H1 (cell line): Measurements from ENCODE around the gene PTRH1. TPM values are rescaled to one million over a fixed set of nuclear protein-coding genes. Genes with fewer than 3 reads are reported as not detected.
A peak's percentile ranks its signal among the peaks of the same experiment; 100 is the strongest.

Source experiments
- CTCF ChIA-PET: fragments of 300-600 bp; sonication (Branson Sonifier 250); formaldehyde crosslinking; loops from one replicate; lab custom pipeline; 2021; ENCODE audit not compliant: partially characterized antibody; lab: Charles Lee
- POLR2A ChIA-PET: fragments of 300-600 bp; sonication (Branson Sonifier 250); formaldehyde crosslinking; loops from one replicate; lab custom pipeline; 2021; ENCODE audit warnings: inconsistent platforms; ENCODE audit not compliant: partially characterized antibody; lab: Charles Lee
- DNase-seq, 2 experiments: peaks; one replicate each; pipeline versions ENCODE4 v3.0.0 to v3.0.0-alpha.2; 2010 to 2022; ENCODE audit warnings: low spot score in 2 of 2, low read depth in 1 of 2, mixed read lengths in 1 of 2
- FAIRE-seq: peaks from 2 replicates; lab custom pipeline; 2011; peaks lifted over from hg19 to GRCh38; lab: Jason Lieb, UNC
- H2AFZ ChIP-seq: 2 replicates; pipeline ENCODE4 v1.8.1; 2012; ENCODE audit warnings: low read length, inconsistent platforms
- H2AK5ac ChIP-seq: 2 replicates; pipeline ENCODE4 v1.6.1; 2013; ENCODE audit warnings: low read depth, low read length
- H2BK120ac ChIP-seq: replicated peaks from 2 replicates; pipeline ENCODE3; 2013; ENCODE audit warnings: low read depth, low read length, inconsistent platforms
- H2BK12ac ChIP-seq: 2 replicates; pipeline ENCODE4 v1.6.1; 2013; ENCODE audit warnings: low read depth, low read length
- H2BK15ac ChIP-seq: 2 replicates; pipeline ENCODE4 v1.6.1; 2013; ENCODE audit warnings: low read length
- H2BK20ac ChIP-seq: 2 replicates; pipeline ENCODE4 v1.6.1; 2013; ENCODE audit warnings: low read length
- H2BK5ac ChIP-seq: 2 replicates; pipeline ENCODE4 v1.6.1; 2013; ENCODE audit warnings: low read depth, low read length
- H3K14ac ChIP-seq: 2 replicates; pipeline ENCODE4 v1.6.1; 2013; ENCODE audit warnings: inconsistent platforms; ENCODE audit not compliant: insufficient read length
- H3K18ac ChIP-seq: 2 replicates; pipeline ENCODE4 v1.6.1; 2013; ENCODE audit warnings: low read length; ENCODE audit errors: extremely low read depth
- H3K23ac ChIP-seq: 2 replicates; pipeline ENCODE4 v1.6.1; 2013; ENCODE audit warnings: inconsistent platforms; ENCODE audit not compliant: insufficient read length
- H3K23me2 ChIP-seq: 2 replicates; pipeline ENCODE4 v1.6.1; 2013; ENCODE audit warnings: low read depth, low read length
- H3K27ac ChIP-seq: 2 replicates; pipeline ENCODE4 v1.6.1; 2011; ENCODE audit warnings: low read depth, low read length, inconsistent platforms
- H3K27me3 ChIP-seq, 4 experiments: replicated peaks in 1 of 4; 1 replicate in 1 of 4; 2 replicates in 3 of 4; pipeline versions ENCODE4 v1.6.1 to v1.8.1; 2011 to 2013; ENCODE audit warnings: low read length in 3 of 4, mild to moderate bottlenecking in 3 of 4, inconsistent platforms in 2 of 4, mixed read lengths in 2 of 4, moderate library complexity in 1 of 4; ENCODE audit not compliant: control insufficient read depth in 3 of 4, insufficient read depth in 3 of 4; ENCODE audit errors: extremely low read depth in 1 of 4
- H3K36me3 ChIP-seq, 4 experiments: 2 replicates each; pipeline versions ENCODE4 v1.6.1 to v1.8.1; 2011 to 2013; ENCODE audit warnings: mild to moderate bottlenecking in 4 of 4, low read length in 3 of 4, moderate library complexity in 2 of 4, control low read depth in 1 of 4, inconsistent platforms in 1 of 4; ENCODE audit not compliant: insufficient read depth in 4 of 4, control insufficient read depth in 2 of 4
- H3K4ac ChIP-seq: replicated peaks from 2 replicates; pipeline ENCODE3; 2013; ENCODE audit warnings: low read length, low read depth, mixed read lengths, inconsistent platforms; ENCODE audit not compliant: insufficient read length
- H3K4me1 ChIP-seq, 4 experiments: replicated peaks in 1 of 4; 1 replicate in 1 of 4; 2 replicates in 3 of 4; pipeline versions ENCODE4 v1.6.1 to v1.8.1; 2011 to 2013; ENCODE audit warnings: low read length in 3 of 4, inconsistent platforms in 2 of 4, mixed read lengths in 1 of 4; ENCODE audit not compliant: insufficient read depth in 4 of 4, control insufficient read depth in 3 of 4
- H3K4me2 ChIP-seq, 2 experiments: 2 replicates each; pipeline versions ENCODE4 v1.6.1 to v1.8.1; 2011 to 2013; ENCODE audit warnings: low read depth in 2 of 2, low read length in 2 of 2, control low read depth in 1 of 2, inconsistent platforms in 1 of 2, mild to moderate bottlenecking in 1 of 2; ENCODE audit not compliant: insufficient read depth in 1 of 2
- H3K4me3 ChIP-seq, 4 experiments: fragments of 200-600, 300-600 bp in 1 of 4; sonication (generic), shearing (Covaris generic), sonication (Bioruptor Twin) in 1 of 4; 2 replicates each; pipeline versions ENCODE4 v1.5.1 to v1.8.1; 2011 to 2016; ENCODE audit warnings: low read length in 4 of 4, low read depth in 3 of 4, control low read depth in 2 of 4, inconsistent platforms in 2 of 4, mild to moderate bottlenecking in 2 of 4, mixed read lengths in 1 of 4, moderate library complexity in 1 of 4; ENCODE audit not compliant: insufficient read depth in 2 of 4; ENCODE audit errors: extremely low read depth in 1 of 4
- H3K56ac ChIP-seq: replicated peaks from 2 replicates; pipeline ENCODE3; 2013; ENCODE audit warnings: low read depth, mild to moderate bottlenecking, mixed read lengths, low read length, inconsistent platforms; ENCODE audit not compliant: insufficient read length
- H3K79me1 ChIP-seq: 2 replicates; pipeline ENCODE4 v1.6.1; 2013; ENCODE audit warnings: low read depth, low read length, control low read depth
- H3K79me2 ChIP-seq, 2 experiments: 2 replicates each; pipeline versions ENCODE4 v1.6.1 to v1.8.1; 2012 to 2013; ENCODE audit warnings: low read length in 2 of 2, mild to moderate bottlenecking in 2 of 2, inconsistent platforms in 1 of 2; ENCODE audit not compliant: insufficient read depth in 2 of 2, control insufficient read depth in 1 of 2
- H3K9ac ChIP-seq, 4 experiments: replicated peaks in 1 of 4; 1 replicate in 1 of 4; 2 replicates in 3 of 4; pipeline versions ENCODE4 v1.6.1 to v1.8.1; 2011 to 2013; ENCODE audit warnings: low read depth in 3 of 4, low read length in 3 of 4, control low read depth in 2 of 4, mild to moderate bottlenecking in 2 of 4, moderate library complexity in 2 of 4, inconsistent platforms in 1 of 4; ENCODE audit errors: extremely low read depth in 1 of 4
- H3K9me3 ChIP-seq, 2 experiments: 2 replicates each; pipeline versions ENCODE4 v1.6.1 to v1.8.1; 2012 to 2013; ENCODE audit warnings: mild to moderate bottlenecking in 2 of 2, moderate library complexity in 2 of 2, control low read depth in 1 of 2, inconsistent platforms in 1 of 2, low read depth in 1 of 2, low read length in 1 of 2, mixed read lengths in 1 of 2; ENCODE audit not compliant: insufficient read depth in 2 of 2
- H4K20me1 ChIP-seq, 2 experiments: replicated peaks in 1 of 2; 2 replicates each; pipeline versions ENCODE3 to v1.8.1; 2011 to 2013; ENCODE audit warnings: inconsistent platforms in 2 of 2, low read length in 2 of 2, mild to moderate bottlenecking in 1 of 2; ENCODE audit not compliant: insufficient read depth in 2 of 2, control insufficient read depth in 1 of 2
- H4K5ac ChIP-seq: 2 replicates; pipeline ENCODE4 v1.6.1; 2013; ENCODE audit warnings: low read length, low read depth, mixed read lengths, inconsistent platforms; ENCODE audit not compliant: insufficient read length
- H4K8ac ChIP-seq: 2 replicates; pipeline ENCODE4 v1.8.0; 2013; ENCODE audit warnings: mild to moderate bottlenecking, moderate library complexity, low read length, inconsistent platforms; ENCODE audit not compliant: insufficient read depth; ENCODE audit errors: extremely low read depth
- H4K91ac ChIP-seq: replicated peaks from 2 replicates; pipeline ENCODE3; 2013; ENCODE audit warnings: low read length, mixed read lengths, inconsistent platforms; ENCODE audit not compliant: insufficient read length
- KDM1A ChIP-seq: fragments of 200-600, 300-600 bp; sonication (generic); IDR thresholded peaks from 2 replicates; pipeline ENCODE4 v1.7.1; 2016; ENCODE audit warnings: mild to moderate bottlenecking, low read length, borderline replicate concordance
- RBBP5 ChIP-seq: IDR thresholded peaks from 2 replicates; pipeline ENCODE4 v1.7.1; 2012; ENCODE audit warnings: low read depth, mild to moderate bottlenecking, inconsistent platforms, low read length, moderate library complexity, borderline replicate concordance
- WGBS, 2 experiments: shearing (Covaris generic) in 1 of 2; methylation state at CpG; one replicate each; pipeline versions ENCODE4 v1.1.6 to v1.1.7; 2013 to 2015; ENCODE audit warnings: low lambda C conversion rate in 2 of 2, mixed read lengths in 2 of 2, inconsistent platforms in 1 of 2, low coverage in 1 of 2, missing lambda C conversion rate in 1 of 2; ENCODE audit not compliant: insufficient replicate concordance in 2 of 2, insufficient coverage in 1 of 2, insufficient read length in 1 of 2; ENCODE audit errors: extremely low coverage in 1 of 2, missing lambda C conversion rate in 1 of 2; 5-methylcytosine and 5-hydroxymethylcytosine counted together
- polyA plus RNA-seq, 7 experiments: library from polyadenylated mRNA; depleted of rRNA in 3 of 7; stranded (reverse) in 5 of 7; unstranded in 2 of 7; fragments of >200 nt in 5 of 7; fragments of 200-250 nt in 2 of 7; gene quantifications; 1 replicate in 5 of 7; 2 replicates in 1 of 7; 4 replicates in 1 of 7; pipeline versions ENCODE4 v1.2.1 to v1.2.3, GENCODE V29; 2011 to 2013; ENCODE audit warnings: missing spikeins in 2 of 7, mixed read lengths in 2 of 7
- total RNA-seq: library from RNA; stranded (reverse); fragmentation: NEBNext Ultra II Directional; extraction: Animal tissue kit (Norgen Biotek cat#: 25700); gene quantifications from 2 replicates; pipeline ENCODE4 v1.2.1, GENCODE V29; 2021

PTRH1 gene
- total and polyA plus RNA-seq, 2 of the 8 experiments (the other 6 are each of a cell fraction or from before 2014, with no cell fraction given), result 11.1 to 19.8 TPM

GRCh38 chr9:127761491-127761956, 46.1 kb upstream of the PTRH1 start:
- H3K4me2 ChIP-seq, result 0 out of 4 replicates have a peak overlapping the region, but pooled peaks of 1 of the 2 experiments have one; percentile 32
- H3K23me2 ChIP-seq, result no peaks in the 10 kb centered on the region
- 74% methylated on average over 5 of the region's 5 CpGs; no CpG with 5 or more reads in 1 of the 2 experiments for WGBS, 2 experiments
- H2AFZ ChIP-seq, result no peak overlapping the region
- POLR2A ChIA-PET, result interaction anchor here (1.0 to 1.4 kb wide), 3 partner anchors 21 to 308 kb away, joined by 3 to 4 read pairs (median 3); no protein-coding TSS in a partner anchor
- no peak overlapping the region for H3K18ac ChIP-seq
- no peak overlapping the region for H2BK5ac ChIP-seq
- H3K9ac ChIP-seq, result no peak overlapping the region
- 0 out of 2 replicates have a peak overlapping the region, but pooled peaks have one; percentile 61 for H2BK15ac ChIP-seq
- H3K4ac ChIP-seq, result no peak overlapping the region
- H3K23ac ChIP-seq, result no peak overlapping the region
- no peak overlapping the region for H2BK12ac ChIP-seq
- H4K20me1 ChIP-seq, result no peaks in the 10 kb centered on the region
- FAIRE-seq (no peak), DNase-seq (no peak)
- H2BK20ac ChIP-seq, result peak overlapping the region; percentile 34; the same call in 1 of the 2 replicates
- H3K36me3 ChIP-seq, result no peaks in the 10 kb centered on the region
- H2AK5ac ChIP-seq, result no peak overlapping the region
- H4K91ac ChIP-seq, result no peak overlapping the region
- TF ChIP-seq KDM1A (peak; percentile 48; the same call in 1 of the 2 replicates), RBBP5 (no peak)
- H3K14ac ChIP-seq, result no peak overlapping the region
- H3K4me3 ChIP-seq, result no peak overlapping the region
- no peaks in the 10 kb centered on the region for H3K79me1 ChIP-seq
- H3K27me3 ChIP-seq, result no peaks in the 10 kb centered on the region; a peak in 1 of 7 replicates
- no peak overlapping the region for H3K56ac ChIP-seq
- H3K9me3 ChIP-seq, result no peaks in the 10 kb centered on the region
- CTCF ChIA-PET, result interaction anchor here (0.6 to 14.6 kb wide), 8 partner anchors 8 to 1403 kb away, joined by 3 to 227 read pairs (median 3); partner anchors contain the start of genes CDK9 and SH2D3C
- no peak overlapping the region for H4K5ac ChIP-seq
- H4K8ac ChIP-seq, result no peak overlapping the region
- no peak overlapping the region for H2BK120ac ChIP-seq
- no peak overlapping the region; the same call in 1 of the 2 replicates for H3K27ac ChIP-seq
- H3K4me1 ChIP-seq, result peaks cover 0 to 16% (median 13%) of the 10 kb centered on the region in 4 experiments; a peak in 6 of 7 replicates
- no peaks in the 10 kb centered on the region for H3K79me2 ChIP-seq
